Activated T-cell treated with anti-CD3 and anti-CD28 coated beads for 48 hours (primary cell): ENCODE data around the gene VWA8.

Experiments
- DNase-seq: peaks from one replicate; pipeline ENCODE4 v3.0.0-alpha.2; 2020; ENCODE audit warnings: low read depth

VWA8 gene

GRCh38 chr13:41960637-41961465, at the start of gene VWA8:
Gene VWA8 (minus strand): TSS chr13:41961109. CDS start chr13:41961015, 94 bp downstream.
- DNase-seq, result peak; percentile 84

GRCh38 chr13:42009057-42009456, 48.1 kb upstream of the VWA8 start:
- no peak for DNase-seq

- no peak for DNase-seq
Observed at GRCh38 chr13:42007844-42008243, 46.9 kb upstream of the VWA8 start.

- no peak for DNase-seq
Observed at GRCh38 chr13:42002066-42002465, 41.2 kb upstream of the VWA8 start.

DNA sequence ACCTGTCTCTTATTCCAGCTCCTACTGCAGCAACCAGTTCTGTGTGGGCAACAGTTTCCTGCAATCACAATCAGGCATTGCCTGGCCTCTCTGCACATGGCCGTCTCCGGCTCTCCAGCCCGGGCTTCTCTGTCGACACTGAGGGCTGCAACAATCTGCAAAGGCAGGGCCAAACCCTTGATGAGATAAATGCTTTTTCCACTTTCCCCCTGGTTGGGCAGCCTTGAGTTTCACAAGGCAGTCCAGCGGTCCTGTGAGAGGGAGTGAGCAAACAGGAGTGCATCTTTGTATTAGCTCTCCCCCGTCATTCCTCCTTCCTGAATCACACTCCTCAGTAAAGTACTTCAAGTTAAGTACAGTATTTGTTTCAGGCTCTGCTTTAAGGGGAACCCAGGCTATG, 40.7 kb upstream of the VWA8 start:
- DNase-seq, result no peak

- DNase-seq, result no peak
Observed at GRCh38 chr13:42000846-42001245, 39.9 kb upstream of the VWA8 start.

DNA sequence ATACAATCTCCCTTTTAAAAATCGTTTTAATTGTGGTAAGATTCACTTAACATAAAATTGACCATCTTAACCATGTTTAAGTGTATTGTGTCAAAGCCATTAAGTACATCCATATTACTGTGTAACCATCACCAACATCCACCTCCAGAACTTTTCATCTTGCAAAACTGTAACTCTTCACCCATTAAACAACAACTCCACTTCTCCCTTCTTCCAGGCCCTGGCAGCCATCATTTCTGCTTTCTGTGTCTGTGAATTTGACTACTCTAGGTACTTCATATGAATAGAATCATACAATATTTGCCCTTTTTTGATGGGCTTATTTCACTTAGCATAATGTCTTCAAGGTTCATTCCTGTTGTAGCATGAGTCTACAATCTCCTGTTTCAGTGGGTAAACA, 36.5 kb upstream of the VWA8 start:
- DNase-seq, result no peak

DNA sequence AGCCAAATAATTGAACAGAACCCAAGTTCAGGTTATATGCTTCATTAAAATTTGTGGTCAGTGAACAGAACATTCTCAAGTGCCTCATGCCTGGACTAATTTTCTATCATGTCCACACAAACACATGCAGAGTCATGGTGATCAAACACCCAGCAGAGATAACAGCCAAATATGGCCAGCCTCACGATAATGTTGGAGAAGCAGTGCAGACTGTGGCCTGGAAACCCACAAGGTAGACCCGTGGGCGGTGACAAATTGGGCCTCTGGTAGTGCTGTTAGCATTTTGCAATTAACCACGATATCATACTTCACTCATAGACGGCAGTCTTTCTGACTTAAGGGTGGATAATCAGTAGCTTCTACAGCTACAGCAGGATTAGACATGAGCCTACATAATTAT, 35.0 kb upstream of the VWA8 start:
- DNase-seq, result peak; percentile 47

- DNase-seq, result no peak
Observed at GRCh38 chr13:41995336-41995735, 34.4 kb upstream of the VWA8 start.

DNA sequence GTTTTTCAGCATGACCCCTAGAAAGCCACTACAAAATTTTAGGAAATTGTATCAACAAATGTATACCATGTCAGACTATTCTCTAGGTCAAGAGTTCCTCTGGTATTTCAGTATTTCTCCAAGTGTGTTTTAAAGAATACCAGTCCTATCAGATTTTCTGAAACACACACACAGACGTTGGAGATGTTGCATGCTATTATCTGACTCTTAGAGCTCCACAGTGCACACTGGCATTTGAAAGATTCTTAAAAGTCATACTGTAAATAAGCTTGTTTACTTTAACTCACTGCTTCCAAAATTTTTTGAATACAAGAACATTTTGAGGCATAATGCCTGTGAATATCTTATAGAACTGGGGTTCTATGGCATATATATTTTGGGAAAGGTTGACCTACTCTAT, 33.8 kb upstream of the VWA8 start:
- no peak for DNase-seq

DNA sequence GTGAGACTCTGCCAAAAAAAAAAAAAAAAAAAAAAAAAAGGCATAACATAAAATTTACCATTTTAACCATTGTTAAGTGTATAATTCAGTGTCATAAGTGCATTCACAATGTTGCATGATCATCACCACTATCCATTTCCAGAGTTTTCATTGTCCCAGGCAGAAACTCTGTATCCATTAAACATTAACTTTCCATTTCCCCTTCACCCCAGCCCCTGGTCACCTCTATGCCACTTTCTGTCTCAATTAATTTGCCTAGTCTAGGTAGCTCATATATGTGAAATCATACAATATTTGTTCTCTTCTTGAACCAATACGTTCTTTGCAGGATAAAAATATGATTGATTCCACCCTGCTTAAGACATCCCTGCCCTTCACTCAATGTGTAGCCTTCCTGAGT, 31.0 kb upstream of the VWA8 start:
- no peak for DNase-seq

- DNase-seq, result no peak
Observed at GRCh38 chr13:41988244-41988643, 27.3 kb upstream of the VWA8 start.

- DNase-seq, result no peak
Observed at GRCh38 chr13:41985788-41986508, 25.0 kb upstream of the VWA8 start.

DNA sequence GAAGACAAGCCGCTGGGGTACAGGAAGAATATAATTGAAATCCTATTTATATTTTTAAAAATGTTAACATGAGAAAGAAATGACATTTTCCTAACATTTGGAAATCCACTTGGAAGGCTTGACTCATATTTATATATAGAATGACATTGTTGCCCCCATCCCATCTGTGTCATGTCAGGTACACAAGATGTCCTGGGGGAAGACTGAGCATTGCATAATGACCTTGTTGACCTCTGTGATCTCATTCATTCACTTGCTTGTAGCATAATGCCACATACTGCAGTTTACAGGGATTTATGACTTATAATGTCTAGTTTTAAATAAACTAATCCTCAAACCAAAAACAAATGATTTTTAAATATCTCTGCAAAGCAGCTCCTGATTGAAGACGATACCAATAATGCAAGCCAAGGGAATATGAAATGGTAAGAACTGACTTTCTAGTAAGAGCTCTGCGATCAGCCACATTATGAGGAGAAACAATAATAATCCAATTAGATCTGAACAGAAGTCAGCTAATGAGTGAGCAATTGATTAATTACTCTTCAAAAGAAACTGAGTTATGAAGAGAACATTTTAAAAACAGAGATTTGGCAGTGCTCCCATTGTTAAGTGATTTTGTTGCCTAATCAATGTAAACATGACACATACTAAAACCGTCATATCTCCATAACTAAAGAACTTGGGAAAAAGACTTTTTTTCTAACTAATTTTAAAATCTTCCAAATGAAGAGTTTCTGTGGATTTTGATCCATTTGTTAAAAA, 21.2 kb upstream of the VWA8 start:
- no peak for DNase-seq

DNA sequence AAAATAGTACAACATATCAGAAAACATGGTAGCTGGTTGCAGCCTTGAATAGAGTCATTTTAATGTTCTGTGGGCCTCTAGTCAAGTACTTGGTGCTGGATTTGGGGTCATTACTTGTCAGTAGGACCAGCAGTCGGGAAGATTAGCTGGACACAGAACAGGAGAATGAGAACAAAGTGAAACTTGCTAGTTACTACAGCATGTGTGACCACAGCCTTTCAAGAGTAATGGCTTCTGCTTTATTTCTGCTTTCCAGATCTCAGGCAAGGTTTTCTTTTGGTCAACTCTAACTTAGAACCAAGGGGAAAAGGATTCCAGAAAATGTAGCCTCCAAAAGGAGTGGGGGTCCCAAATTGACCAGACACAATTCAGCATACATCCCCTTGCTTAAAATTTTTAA, 17.1 kb upstream of the VWA8 start:
- DNase-seq, result no peak

DNA sequence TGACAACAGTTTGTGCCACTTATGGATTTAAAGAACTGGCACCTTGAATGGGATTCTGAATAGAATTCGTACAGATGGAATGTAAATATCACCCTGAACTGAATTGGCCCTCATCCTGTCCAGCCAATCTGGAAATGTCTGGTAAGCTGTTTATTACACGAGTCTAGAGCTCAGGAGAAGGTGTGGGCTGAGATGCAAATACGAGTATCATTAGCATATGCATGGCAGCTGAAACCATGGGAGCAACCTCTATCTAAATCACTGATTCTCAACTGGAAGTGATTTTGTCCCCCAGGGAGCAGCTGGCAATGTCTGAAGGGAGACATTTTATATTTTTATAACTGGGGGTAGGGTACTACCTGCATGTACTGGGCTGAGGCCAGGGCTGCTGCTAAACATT, 15.6 kb upstream of the VWA8 start:
- no peak for DNase-seq

- DNase-seq, result no peak
Observed at GRCh38 chr13:41974262-41974900, 13.5 kb upstream of the VWA8 start.

DNA sequence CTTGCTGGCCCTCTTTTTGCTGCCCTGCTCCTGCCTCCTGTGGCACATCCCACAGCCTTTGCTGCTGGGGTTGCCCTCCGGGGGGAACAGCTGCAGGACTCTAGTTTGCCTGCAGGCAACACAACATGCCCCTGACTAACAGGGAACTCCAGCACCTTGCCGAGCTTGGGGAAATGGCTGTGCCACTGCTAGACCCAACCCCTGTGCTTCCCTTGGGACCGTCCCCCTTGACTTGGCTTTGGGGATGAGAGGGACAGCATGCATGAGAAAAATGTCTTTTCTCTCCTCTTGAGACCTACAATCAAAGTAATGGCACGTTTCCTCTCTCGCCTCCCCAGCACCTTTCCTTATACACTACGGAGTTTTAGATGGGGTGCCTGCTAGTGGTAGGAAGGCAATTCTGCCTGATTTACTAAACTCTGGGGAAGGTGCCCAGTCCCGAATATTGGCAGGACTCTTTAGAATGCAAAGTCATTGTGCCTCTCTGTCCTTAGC, 12.4 kb upstream of the VWA8 start:
- no peak for DNase-seq

DNA sequence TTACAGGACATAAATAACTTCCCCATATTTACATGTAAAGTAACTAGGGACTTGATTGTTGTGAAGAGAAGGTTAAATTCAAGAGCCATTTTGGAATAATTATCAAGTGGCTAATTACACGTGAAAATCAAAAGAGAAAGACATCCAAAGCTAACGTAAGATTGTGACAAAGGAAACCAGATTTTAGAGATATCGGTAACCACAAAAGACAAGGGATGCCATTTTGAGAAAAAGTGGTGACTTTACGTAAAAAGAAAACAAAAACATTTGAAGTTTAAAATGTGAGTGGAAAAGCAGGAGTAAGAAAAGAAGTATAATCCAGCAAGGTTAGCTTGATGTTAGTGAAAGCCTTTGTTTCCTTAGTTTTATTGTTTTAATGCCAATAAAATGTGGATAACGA, 10.9 kb upstream of the VWA8 start:
- DNase-seq, result no peak

DNA sequence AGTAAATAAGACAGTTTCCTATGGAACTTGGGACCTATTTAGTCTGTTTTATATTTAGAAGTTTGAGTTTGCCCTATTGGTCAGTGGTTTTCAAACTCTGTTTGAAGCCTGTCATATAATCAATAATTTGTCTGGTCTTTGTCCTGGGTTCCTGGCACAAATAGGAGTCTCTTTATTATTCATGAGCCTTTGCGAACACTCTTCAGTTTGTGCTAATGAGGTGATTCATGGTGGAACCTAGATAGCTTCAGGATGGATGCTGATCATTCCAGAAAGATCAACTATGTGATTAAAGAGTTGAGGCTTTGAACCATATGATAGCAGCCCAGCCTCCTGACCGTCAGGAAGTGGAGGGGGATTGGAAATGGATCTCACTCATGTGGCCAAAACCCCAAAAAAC, 10.0 kb upstream of the VWA8 start:
- DNase-seq, result no peak

DNA sequence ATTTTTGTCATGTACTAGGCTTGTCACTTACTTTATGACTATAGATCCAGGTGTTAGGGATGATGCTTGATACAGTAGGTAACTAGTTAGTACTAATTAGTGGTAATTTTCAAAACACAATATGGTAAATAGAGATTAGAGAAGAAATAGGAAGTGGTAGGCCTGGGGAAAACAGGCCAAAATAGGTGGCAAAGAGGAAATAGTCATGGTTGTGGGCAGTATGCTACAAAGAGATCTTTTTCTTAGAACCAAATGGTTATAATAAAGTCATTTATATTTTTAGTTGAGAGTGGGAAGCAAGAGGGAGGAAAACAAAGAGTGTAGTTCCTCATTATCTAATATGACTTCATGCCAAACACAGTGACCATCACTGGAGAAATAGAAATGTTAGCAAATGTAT, 9.1 kb upstream of the VWA8 start:
- DNase-seq, result no peak

GRCh38 chr13:41969072-41969471, 8.2 kb upstream of the VWA8 start:
- no peak for DNase-seq
